Measurements from ENCODE around the gene COL16A1.
A peak's percentile ranks its signal among the peaks of the same experiment; 100 is the strongest.

COL16A1 gene

DNA sequence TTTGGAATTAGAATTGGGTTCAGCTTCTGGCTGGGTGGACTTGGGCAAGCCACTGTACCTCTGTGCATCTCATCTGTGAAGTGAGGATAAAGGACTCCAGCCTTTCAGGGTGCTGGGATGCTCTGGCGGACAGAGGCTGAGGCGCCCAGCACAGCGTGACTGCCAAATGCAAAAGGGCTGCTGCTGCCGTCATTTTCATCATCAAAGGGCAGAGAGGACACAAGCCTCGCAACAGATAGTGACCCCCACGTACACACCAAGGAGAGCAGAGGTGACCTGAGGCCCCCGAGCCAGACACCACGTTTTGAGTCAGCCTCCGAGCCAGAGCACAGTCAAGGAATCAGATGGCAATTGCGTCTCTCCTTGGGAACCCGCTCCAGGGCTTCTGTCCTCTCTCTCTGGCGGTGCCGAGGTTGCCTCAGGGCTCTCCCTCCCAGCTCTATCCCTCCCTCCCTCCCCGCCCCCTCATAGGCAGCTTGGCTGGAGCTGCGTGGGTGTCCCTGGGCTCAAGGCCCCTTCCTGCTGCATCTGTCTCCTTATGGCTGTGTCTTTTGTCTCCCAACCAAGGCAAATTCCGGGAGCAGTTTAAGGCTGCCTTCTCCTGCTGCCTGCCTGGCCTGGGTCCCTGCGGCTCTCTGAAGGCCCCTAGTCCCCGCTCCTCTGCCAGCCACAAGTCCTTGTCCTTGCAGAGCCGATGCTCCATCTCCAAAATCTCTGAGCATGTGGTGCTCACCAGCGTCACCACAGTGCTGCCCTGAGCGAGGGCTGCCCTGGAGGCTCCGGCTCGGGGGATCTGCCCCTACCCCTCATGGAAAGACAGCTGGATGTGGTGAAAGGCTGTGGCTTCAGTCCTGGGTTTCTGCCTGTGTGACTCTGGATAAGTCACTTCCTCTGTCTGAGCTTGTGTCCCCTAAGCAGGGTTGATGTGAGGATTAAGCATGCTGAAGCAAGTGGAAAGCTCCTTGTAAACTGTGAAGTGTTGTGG lies 77.3 kb downstream of the COL16A1 start:
- no peak for DNase-seq (ENCODE audit: low read depth in 1 of 2, low spot score in 1 of 2)

DNA sequence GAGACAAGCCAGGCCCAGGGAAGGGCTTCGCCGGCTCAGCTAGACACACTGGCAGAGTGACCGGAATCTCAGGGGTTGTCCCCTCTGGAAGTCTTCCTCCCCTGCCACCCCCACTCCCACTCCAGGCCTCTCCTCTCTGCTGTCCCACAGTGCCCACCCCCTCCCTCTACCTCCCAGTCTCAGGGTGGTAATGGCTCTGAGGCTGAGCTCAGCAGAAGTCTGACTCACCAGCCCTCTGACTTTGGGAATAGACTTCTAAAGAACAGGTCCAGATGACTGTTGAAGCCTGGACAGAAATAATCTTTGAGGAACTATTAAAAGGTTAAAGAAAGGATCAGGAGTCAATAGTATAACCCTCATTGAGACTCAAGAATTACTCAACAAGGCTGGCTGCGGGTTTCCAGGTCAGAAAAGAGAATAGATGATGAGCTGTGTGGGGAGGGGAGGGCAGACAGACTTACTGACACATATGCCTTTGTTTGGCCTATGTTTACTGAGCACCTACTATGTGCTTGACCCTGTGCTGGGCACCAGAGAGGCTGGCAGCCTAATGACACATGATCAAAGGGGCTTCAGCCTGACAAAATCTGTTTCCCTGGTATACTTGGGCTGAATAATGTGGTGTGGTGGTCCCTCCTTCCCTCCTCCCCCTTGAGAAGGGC lies 78.1 kb downstream of the COL16A1 start:
- no peak for DNase-seq (ENCODE audit: low read depth in 1 of 2, low spot score in 1 of 2)

DNA sequence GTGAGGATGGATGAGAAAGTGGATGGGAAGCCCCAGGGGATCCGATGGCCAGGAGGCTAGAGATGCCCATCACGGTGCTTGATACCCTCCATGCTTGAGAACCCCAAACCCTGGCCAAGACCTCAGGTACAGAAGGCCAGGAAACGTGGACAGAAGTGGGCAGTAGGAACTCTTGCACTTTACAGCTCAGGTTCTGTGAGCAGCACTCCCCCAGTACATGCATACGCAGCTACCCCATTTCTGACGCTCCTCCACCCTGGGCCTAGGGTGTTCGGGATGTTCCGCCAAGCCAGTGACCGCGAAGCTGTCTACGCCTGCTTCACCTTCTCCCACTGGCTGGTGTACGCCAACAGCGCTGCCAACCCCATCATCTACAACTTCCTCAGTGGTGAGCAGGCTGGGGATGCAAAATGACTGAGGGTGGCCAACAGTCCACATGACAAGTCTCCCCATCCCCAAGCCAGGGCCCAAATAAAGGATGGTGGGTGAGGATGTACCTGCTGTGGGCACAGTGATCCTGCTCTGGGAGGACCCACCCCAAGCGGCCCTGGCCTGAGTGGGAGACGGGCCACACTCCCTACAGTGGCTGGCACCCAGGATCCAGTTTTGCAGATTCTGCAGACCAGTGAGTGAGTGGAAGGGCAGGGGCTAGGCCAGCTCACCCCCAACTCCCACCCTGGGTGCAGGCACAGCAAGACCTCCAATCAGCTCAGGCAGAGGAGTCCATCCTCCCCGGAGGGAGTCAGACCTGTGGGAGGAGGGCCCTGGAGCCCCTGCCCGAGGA lies 78.9 kb downstream of the COL16A1 start:
- no peak for DNase-seq (ENCODE audit: low read depth in 1 of 2, low spot score in 1 of 2)

- DNase-seq (ENCODE audit: low read depth in 1 of 2, low spot score in 1 of 2), result no peak
Observed at GRCh38 chr1:31624309-31624708, 79.5 kb downstream of the COL16A1 start.

DNA sequence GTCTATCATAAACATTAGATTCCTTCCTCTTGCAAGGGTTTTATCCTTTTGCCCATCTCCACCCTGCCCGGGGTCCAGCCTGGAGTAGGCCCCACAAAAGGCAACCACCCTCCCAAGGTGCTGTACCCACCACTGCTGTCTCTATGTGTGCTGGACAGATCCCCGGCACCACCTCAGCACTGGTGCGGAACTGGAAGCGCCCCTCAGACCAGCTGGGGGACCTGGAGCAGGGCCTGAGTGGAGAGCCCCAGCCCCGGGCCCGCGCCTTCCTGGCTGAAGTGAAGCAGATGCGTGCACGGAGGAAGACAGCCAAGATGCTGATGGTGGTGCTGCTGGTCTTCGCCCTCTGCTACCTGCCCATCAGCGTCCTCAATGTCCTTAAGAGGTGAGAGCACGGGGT lies 80.5 kb downstream of the COL16A1 start:
- DNase-seq (ENCODE audit: low read depth in 1 of 2, low spot score in 1 of 2), result no peak

DNA sequence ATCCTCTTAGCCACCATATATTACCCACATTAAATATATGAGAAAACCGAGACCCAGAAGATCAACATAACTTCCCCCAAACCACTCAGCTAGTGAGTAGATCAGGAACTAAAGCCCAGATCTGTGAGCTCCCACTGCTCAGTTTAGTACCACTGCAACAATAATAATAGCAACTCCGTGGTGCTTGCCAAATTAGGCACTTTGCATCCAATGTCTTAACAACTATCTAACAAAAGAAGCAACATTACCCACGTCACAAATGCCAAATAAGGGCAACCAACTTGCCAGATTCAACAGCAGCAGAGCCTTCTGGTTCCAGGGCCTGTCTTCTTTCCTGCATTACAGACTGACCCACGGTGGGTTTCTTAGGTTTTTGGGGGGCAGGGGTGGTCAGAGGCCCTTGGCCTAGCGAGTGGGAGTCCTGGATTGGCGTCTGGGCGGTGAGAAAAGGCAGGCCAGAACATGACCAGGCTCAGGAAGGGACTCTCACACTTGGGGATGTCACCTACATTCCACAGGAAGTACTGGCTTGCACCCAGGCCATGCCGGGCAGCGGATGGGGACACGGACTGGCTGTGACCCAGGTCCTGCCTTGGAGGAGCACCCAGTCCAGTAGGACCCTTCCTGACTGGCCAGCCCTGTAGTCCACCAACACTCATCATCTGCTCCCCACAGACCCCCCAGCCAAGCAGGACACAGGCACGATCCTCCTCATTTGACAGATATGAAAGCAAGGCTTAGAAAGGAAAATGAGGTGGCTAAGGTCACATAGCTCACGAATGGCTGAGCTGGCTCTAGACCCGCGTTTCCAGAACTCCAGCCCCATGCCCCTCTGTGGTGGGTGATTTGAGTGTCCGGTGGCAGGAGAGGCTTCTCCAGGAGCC lies 81.7 kb downstream of the COL16A1 start:
- DNase-seq (ENCODE audit: low read depth in 1 of 2, low spot score in 1 of 2), result no peak

GRCh38 chr1:31621498-31621820 lies 82.4 kb downstream of the COL16A1 start:
- no peak for DNase-seq (ENCODE audit: low read depth in 1 of 2, low spot score in 1 of 2)

- no peak for DNase-seq (ENCODE audit: low read depth in 1 of 2, low spot score in 1 of 2)
Observed at GRCh38 chr1:31620631-31621497, 83.0 kb downstream of the COL16A1 start.

DNA sequence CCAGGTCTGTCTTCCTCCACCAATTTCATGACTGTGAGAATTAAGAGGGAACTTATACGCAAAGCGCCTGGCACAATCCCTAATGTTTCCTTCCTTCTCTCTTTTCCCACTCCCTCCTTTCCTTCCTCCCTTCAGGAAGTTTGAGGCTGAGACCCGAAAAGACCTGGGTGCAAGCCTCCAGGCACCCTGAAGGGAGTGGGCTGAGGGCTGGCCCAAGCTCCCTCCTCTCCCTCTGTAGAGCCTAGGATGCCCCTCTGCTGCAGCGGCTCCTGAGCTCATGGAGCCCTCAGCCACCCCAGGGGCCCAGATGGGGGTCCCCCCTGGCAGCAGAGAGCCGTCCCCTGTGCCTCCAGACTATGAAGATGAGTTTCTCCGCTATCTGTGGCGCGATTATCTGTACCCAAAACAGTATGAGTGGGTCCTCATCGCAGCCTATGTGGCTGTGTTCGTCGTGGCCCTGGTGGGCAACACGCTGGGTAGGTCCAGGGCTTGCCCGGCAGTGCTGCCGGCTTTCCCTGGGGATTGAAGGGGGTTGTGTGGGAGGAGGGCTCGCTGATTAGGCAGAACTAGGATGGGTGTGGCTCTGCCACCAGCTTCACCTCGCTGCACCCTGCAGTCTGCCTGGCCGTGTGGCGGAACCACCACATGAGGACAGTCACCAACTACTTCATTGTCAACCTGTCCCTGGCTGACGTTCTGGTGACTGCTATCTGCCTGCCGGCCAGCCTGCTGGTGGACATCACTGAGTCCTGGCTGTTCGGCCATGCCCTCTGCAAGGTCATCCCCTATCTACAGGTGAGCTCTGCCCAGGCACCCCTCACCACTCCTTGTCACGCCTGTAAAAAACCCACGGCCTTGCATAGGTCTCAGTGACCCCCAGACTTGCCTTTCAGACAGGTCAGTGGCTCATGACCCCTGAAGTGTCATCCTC lies 84.6 kb downstream of the COL16A1 start:
- DNase-seq (ENCODE audit: low read depth in 1 of 2, low spot score in 1 of 2), result no peak

DNA sequence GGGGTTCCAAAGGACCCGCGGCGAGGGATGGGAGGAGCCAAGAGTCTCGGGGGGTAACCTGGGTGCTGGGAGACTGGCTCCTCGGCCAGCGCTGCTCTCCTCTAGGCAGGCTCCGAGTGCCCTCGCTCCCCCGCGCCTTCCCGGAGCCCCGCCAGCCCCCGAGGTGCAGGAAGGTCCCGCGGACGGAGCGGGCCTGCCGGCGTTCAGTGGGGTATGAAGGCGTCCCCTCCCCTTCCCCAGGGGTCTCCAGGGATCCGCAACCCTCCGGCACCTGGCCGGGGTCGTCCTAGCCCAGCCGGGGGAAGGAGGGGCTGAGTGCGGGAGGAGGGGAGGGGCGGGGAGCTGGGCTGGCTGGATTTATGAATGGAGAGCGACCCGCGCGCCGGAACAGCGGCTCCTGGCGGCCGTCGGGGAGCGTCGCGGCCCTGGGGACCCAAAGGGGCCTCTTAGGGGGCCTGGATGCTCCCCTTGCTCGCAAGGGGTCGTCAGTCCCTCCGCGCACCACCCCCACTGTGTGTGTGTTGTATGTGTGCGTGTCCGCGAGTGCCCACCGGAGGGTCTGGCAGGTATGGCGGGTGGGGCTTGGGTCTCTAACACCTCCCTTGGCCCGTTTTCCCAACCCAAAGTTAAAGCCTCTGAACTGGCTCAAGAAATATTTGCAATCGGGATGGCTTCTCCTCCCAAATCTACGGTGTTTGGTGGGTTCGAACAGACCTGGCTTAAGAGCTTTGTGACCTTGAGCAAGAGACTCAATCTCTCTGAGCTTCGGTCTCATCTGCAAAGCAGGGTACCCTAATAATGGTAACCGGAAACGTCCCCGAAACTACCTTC lies 85.7 kb downstream of the COL16A1 start:
- DNase-seq (ENCODE audit: low read depth in 1 of 2, low spot score in 1 of 2), result peak; percentile 15 to 23

GRCh38 chr1:31617218-31617915 lies 86.5 kb downstream of the COL16A1 start, which contains the start of gene HCRTR1:
Gene HCRTR1 (plus strand): TSS chr1:31617689. CDS start chr1:31619193, 1,504 bp downstream.
- DNase-seq (ENCODE audit: low read depth in 1 of 2, low spot score in 1 of 2), result no peak

DNA sequence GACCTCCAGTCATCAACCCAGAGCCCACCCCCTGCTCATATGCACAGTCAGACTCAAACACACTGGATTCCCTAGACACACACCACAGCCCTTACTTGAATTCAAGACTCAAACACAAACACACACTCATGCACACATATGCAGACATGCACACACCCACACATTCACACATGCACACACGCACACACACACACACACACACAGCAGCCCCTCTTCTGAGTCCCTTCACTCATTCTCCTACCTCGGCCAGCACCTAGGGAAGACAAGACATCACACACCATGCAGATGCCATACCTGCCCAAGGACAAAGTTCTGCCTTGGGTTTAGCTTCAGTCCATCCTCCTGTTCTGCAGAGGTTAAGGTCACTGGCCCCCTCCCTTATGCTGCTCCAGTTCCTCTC lies 87.9 kb downstream of the COL16A1 start:
- DNase-seq (ENCODE audit: low read depth in 1 of 2, low spot score in 1 of 2), result no peak

GRCh38 chr1:31615414-31615813 lies 88.4 kb downstream of the COL16A1 start:
- no peak for DNase-seq (ENCODE audit: low read depth in 1 of 2, low spot score in 1 of 2)

DNA sequence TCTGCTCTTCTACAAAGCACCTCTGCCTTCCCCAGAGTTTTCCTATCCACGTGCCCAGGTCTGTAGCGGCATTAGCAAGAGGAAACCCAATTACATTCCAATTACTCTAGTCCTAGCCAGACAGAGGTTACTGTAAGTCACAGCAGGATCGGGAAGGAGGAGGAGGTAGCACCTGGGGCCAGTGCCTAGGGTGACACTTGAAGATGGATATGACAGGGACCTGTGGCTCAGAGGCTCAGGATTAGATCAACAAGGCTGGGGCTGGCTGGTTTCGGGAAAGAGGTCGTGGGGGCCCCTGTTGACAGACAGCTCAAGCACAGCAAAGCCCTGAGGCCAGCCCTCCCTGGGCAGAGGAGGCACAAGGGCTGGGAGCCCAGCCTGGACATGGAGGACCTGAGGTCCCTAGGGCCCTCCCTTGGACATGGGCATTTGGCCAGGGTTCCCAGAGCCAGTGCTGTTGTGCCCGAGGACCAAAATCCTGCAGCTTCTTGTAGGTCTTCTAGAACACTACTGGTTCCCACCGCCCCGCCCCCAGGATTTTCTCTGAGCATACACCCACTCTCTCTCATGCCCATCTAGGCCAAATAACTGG lies 89.3 kb downstream of the COL16A1 start:
- DNase-seq (ENCODE audit: low read depth in 1 of 2, low spot score in 1 of 2), result no peak

DNA sequence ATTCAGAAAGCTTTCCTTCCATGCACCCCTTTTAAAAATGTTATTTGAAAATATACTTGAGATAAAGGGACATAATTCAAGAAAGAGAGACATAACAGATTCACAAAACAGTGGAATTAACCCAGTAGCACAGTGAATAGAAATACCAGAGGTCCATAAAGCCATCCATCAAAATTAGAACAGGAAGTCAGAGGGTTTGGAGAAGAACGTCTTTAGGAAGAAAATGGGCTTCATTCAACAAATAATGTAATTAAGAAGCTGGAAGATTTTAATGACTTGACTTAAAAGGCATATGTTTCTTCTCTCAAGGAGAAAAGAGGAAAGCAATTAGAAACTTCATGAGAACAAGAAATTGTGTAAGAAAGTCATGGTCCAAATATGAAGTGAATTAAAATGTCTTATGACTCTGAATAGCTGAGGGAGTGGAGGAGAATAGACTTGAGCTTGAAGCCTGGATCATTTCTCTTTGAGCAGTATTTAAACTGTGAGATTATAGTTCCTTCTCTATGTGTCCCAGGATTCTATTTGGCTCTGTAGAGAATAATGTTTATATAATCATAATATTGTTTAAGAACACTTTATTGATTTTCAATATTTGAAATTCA lies 94.2 kb downstream of the COL16A1 start:
- DNase-seq (ENCODE audit: low read depth in 1 of 2, low spot score in 1 of 2), result no peak

DNA sequence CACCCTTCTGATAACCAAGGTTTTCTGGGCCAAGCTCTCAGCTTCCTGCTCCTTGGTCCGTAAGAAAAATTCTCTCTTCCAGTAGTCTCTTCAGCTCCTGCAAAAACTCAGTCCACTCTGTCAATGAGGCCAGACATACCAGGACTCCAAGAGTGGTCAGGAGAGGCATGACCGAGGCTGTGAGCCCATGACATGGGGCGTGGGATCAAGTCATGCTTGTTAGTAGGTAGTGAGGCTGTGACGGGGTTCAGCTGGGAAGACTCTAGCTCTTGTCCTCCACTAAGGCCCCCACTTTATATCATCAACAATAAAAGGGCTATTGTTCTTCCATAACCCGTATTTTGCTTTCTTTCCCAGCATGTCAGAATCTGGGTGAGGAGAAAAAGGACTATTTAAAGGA lies 96.5 kb downstream of the COL16A1 start:
- no peak for DNase-seq (ENCODE audit: low read depth in 1 of 2, low spot score in 1 of 2)

Data from activated CD4-positive, alpha-beta T cell treated with anti-CD3 and anti-CD28 coated beads, Interleukin-2, amount 50 U/mL, for 24 hours (primary cell).